Measurements from ENCODE around the gene TRAF7. TPM values are rescaled to one million over a fixed set of nuclear protein-coding genes. Genes with fewer than 3 reads are reported as not detected.
A peak's percentile ranks its signal among the peaks of the same experiment; 100 is the strongest.

TRAF7 gene
- total RNA-seq, 3 donors from 2014 or later = 91.5 to 104 (median 94.0) TPM

DNA sequence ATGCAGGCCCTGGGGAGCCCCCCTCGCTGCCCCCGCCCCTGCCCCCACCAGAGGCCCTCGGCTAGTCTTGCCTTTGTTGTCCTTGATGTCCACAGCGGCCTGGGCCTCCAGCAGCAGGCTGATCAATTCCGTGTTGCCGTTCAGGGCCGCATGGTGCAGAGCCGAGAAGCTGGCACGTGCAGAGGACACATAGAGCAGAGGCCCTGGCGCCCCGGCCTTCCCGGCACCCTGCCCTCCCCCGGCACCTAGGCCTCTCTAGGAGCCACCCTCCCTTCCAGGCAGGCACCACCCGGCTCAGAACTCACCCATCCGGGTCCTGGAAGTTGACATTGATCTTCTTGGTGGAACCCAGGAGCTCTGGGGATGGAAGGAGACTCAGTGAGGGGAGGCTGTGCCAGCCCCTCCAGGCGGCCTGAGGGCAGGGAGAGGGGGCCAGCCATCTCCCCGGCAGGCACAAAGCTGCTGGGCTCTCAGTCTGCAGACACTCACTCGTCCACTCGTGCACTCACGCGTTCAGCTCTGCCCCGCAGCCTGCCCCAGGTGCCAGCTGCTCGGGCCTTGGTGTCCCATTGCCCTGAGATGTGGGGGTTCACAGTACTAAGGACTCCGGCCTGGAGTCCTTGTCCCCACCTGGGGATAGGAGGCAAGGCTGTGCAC is 34.5 kb downstream of the TRAF7 start:
- intact Hi-C loops (cut with DNase I, micrococcal nuclease) = no loop called here
- TF ChIP-seq, protein P1, sequence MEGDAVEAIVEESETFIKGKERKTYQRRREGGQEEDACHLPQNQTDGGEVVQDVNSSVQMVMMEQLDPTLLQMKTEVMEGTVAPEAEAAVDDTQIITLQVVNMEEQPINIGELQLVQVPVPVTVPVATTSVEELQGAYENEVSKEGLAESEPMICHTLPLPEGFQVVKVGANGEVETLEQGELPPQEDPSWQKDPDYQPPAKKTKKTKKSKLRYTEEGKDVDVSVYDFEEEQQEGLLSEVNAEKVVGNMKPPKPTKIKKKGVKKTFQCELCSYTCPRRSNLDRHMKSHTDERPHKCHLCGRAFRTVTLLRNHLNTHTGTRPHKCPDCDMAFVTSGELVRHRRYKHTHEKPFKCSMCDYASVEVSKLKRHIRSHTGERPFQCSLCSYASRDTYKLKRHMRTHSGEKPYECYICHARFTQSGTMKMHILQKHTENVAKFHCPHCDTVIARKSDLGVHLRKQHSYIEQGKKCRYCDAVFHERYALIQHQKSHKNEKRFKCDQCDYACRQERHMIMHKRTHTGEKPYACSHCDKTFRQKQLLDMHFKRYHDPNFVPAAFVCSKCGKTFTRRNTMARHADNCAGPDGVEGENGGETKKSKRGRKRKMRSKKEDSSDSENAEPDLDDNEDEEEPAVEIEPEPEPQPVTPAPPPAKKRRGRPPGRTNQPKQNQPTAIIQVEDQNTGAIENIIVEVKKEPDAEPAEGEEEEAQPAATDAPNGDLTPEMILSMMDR (IDR thresholded peaks at IDR 0.05) = no peak
- peaks cover 2% of the 10 kb centered on the region for H3K4me1 ChIP-seq (ENCODE audit: low read depth)
- no peaks in the 10 kb centered on the region for H3K36me3 ChIP-seq (ENCODE audit: low read depth)
- H3K4me3 ChIP-seq = no peak overlapping the region
- DNase-seq (no peak), ATAC-seq (no peak)
- H3K9me3 ChIP-seq = no peaks in the 10 kb centered on the region

DNA sequence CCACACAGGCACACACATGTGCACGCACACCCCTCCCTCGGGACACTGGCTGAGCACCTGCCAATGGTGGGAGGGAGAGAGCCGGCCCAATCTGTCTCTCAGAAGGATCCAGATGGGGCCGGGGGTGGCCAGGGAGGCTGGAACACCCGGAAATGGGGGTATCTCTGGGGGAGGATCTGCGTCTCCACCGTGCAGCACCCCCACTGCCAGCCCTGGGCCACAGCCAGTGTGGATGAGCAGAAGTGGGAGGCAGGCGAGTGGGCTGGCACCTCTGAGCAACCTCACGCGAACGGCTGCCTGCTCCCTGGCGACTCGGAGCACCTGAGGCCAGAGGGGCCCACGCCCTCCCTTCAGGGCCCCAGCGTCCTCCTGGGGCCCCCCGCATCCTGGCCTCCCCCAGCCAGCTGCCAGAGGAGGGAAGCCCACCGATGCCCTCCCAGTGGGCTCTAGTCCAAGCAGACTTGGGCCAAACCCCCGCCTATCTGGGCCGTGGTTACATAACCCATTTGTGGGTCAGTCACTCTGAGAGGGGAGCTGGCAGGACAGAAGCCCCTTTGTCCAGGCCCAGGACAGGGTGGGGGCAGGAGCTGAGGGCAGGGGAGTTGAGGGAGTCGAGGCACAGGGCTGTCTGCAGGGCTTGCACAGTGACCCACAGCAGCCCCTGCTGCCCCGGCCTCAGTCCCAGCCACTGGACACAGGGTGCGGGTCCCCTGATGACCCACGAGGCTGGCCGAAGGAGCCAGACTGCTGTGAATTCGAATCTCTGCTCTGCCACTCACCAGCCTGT is 35.3 kb downstream of the TRAF7 start:
- no peak overlapping the region for H3K4me3 ChIP-seq
- peaks cover 9% of the 10 kb centered on the region for H3K4me1 ChIP-seq (ENCODE audit: low read depth)
- ATAC-seq (no peak), DNase-seq (no peak)
- H3K36me3 ChIP-seq (ENCODE audit: low read depth) = no peaks in the 10 kb centered on the region
- TF ChIP-seq, protein P1 (IDR thresholded peaks at IDR 0.05) = no peak
- intact Hi-C loops (cut with DNase I, micrococcal nuclease) = no loop called here
- H3K9me3 ChIP-seq = no peaks in the 10 kb centered on the region

DNA sequence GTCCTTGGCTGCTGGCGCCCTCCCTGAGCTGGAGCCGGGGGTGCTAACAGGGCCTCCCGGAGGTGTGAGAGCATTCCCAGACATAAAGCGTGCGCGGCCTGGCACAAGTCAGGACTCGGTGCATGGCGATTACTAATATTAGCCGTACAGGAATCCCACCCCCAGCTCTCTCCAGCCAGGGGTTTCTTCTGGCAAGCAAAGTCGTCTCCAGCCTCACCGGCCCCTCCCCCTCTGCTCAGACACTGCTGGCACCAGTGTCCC is 35.8 kb downstream of the TRAF7 start:
- H3K36me3 ChIP-seq (ENCODE audit: low read depth) = no peaks in the 10 kb centered on the region
- TF ChIP-seq, protein P1 (IDR thresholded peaks at IDR 0.05) = no peak
- intact Hi-C loops (cut with DNase I, micrococcal nuclease) = no loop called here
- no peak overlapping the region for H3K4me3 ChIP-seq
- DNase-seq (no peak), ATAC-seq (no peak)
- no peaks in the 10 kb centered on the region for H3K9me3 ChIP-seq
- peaks cover 12% of the 10 kb centered on the region for H3K4me1 ChIP-seq (ENCODE audit: low read depth)

DNA sequence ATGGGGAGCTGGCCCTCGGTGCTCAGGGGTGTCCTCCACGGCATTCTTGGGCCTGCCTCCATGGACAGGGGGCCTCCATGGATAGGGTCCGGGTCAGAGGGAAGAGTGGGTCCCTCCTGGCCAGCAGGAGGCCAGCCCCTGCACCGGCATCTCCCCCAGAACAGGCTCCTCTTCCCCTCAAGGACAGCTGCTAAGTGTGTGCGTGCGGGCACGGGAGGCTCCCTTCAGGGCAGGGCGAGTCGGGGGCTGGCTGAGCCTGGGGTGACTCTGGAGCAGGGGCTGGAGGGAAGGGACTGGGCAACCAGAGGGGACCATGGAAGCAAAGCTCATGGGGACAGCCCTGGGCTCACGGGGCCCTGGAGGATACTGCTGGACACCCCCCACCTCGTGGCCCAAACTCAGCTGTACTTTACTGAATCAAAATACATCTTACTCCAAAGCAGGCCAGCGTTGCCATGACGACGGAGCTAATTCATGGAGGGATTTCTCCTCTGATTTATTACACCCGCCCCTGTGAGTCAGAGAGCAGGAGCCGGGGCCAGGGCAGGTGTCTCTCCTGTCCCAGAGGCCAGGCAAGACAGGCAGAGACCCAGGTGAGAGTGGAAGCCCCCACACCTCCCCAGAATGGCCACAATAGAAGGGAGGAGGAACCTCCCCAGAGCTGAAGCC is 38.7 kb downstream of the TRAF7 start:
- Histone ChIP-seq H3K9me3 (no peaks in the 10 kb centered on the region), H3K36me3 (ENCODE audit: low read depth) (no peaks in the 10 kb centered on the region), H3K4me3 (no peak overlapping the region), H3K4me1 (ENCODE audit: low read depth) (peaks cover 14% of the 10 kb centered on the region)
- intact Hi-C loops (cut with DNase I, micrococcal nuclease) = no loop called here
- TF ChIP-seq, protein P1 (IDR thresholded peaks at IDR 0.05) = no peak
- DNase-seq (no peak), ATAC-seq (no peak)

DNA sequence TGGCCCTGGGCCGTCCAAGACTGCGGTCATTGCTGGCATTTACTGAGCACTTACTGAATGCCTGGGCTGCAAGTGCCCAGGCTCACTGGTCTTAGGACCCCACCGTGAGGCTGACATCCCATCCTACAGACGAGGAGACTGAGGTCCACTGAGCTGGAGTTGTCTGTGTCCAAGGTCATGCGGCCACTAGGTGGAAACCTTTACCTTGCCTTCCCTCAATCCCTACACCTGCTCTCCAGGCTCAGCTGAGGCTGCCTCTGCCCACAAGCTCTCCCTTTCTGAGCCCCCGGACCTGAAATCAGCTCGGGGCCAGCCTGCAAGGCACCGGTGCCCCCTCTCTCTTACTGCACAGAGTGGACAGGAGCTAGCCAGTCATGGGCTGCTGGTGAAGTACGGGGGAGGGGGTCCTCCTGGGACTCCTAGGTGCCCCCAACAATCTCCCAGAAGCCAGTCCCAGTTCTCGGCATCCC is 39.3 kb downstream of the TRAF7 start:
- ATAC-seq (peak; percentile 86), DNase-seq (peak in 2 of 3 donors; percentile 55 to 79)
- TF ChIP-seq, protein P1 (IDR thresholded peaks at IDR 0.05) = no peak
- intact Hi-C loops (cut with DNase I, micrococcal nuclease) = no loop called here
- no peak overlapping the region for H3K4me3 ChIP-seq
- peaks cover 14% of the 10 kb centered on the region for H3K4me1 ChIP-seq (ENCODE audit: low read depth)
- H3K9me3 ChIP-seq = no peaks in the 10 kb centered on the region
- H3K36me3 ChIP-seq (ENCODE audit: low read depth) = no peaks in the 10 kb centered on the region

Measured in mucosa of descending colon (tissue), 3 donors.